Measurements from ENCODE around the gene CYP2C8.
"Not testable (repeated sequence)": the region's sequence is repeated elsewhere in the genome, so short reads cannot be mapped to it uniquely, and the experiment has no call there.

CYP2C8 gene

GRCh38 chr10:95069286-95069685 lies at the start of gene CYP2C8:
Gene CYP2C8 (minus strand): TSS chr10:95069497. CDS start chr10:95069402, 95 bp downstream.
- Mint-ChIP-seq H3K4me3 (no peak within 1 kb of the TSS), H3K36me3 (no peaks in the 10 kb centered on the region), H3K27ac (no peak within 1 kb of the TSS), H3K9me3 (no peaks in the 10 kb centered on the region), H3K4me1 (no peaks in the 10 kb centered on the region)
- ATAC-seq: no peak
- no peak for DNase-seq (ENCODE audit: low spot score in 2 of 2)

GRCh38 chr10:95116869-95117269 lies 47.6 kb upstream of the CYP2C8 start:
- Mint-ChIP-seq H3K9me3 (peaks cover 12% of the 10 kb centered on the region), H3K36me3 (no peaks in the 10 kb centered on the region), H3K4me3 (no peak overlapping the region), H3K27ac (no peak overlapping the region), H3K4me1 (no peaks in the 10 kb centered on the region)
- ATAC-seq (no peak), DNase-seq (ENCODE audit: low spot score in 2 of 2) (no peak)

- H3K27ac Mint-ChIP-seq; ATAC-seq; H3K36me3 Mint-ChIP-seq; DNase-seq (ENCODE audit: low spot score in 2 of 2); H3K4me1 Mint-ChIP-seq; H3K4me3 Mint-ChIP-seq: not testable (repeated sequence)
- peaks cover 12% of the 10 kb centered on the region for H3K9me3 Mint-ChIP-seq
Observed at GRCh38 chr10:95110823-95111222, 41.5 kb upstream of the CYP2C8 start.

- DNase-seq (ENCODE audit: low spot score in 2 of 2) (no peak), ATAC-seq (no peak)
- no peak overlapping the region for H3K4me3 Mint-ChIP-seq
- no peaks in the 10 kb centered on the region for H3K36me3 Mint-ChIP-seq
- no peaks in the 10 kb centered on the region for H3K4me1 Mint-ChIP-seq
- H3K9me3 Mint-ChIP-seq: peaks cover 3% of the 10 kb centered on the region
- H3K27ac Mint-ChIP-seq: no peak overlapping the region
Observed at GRCh38 chr10:95097805-95098204, 28.5 kb upstream of the CYP2C8 start.

GRCh38 chr10:95096143-95096542 lies 26.8 kb upstream of the CYP2C8 start:
- ATAC-seq (no peak), DNase-seq (ENCODE audit: low spot score in 2 of 2) (no peak)
- H3K9me3 Mint-ChIP-seq: peaks cover 3% of the 10 kb centered on the region
- H3K36me3 Mint-ChIP-seq: no peaks in the 10 kb centered on the region
- H3K4me1 Mint-ChIP-seq: no peaks in the 10 kb centered on the region
- no peak overlapping the region for H3K4me3 Mint-ChIP-seq
- H3K27ac Mint-ChIP-seq: no peak overlapping the region

GRCh38 chr10:95079626-95080025 lies 10.3 kb upstream of the CYP2C8 start:
- not testable (repeated sequence) for H3K27ac Mint-ChIP-seq; H3K36me3 Mint-ChIP-seq; ATAC-seq; H3K4me3 Mint-ChIP-seq; H3K4me1 Mint-ChIP-seq; DNase-seq (ENCODE audit: low spot score in 2 of 2)
- H3K9me3 Mint-ChIP-seq: peaks cover 11% of the 10 kb centered on the region

GRCh38 chr10:95077556-95077955 lies 8.3 kb upstream of the CYP2C8 start:
- Mint-ChIP-seq H3K27ac (no peak overlapping the region), H3K4me1 (no peaks in the 10 kb centered on the region), H3K36me3 (no peaks in the 10 kb centered on the region), H3K9me3 (peaks cover 11% of the 10 kb centered on the region), H3K4me3 (no peak overlapping the region)
- no peak for DNase-seq (ENCODE audit: low spot score in 2 of 2)
- ATAC-seq: no peak

- H3K36me3 Mint-ChIP-seq: no peaks in the 10 kb centered on the region
- no peak for DNase-seq (ENCODE audit: low spot score in 2 of 2)
- no peak for ATAC-seq
- no peak overlapping the region for H3K4me3 Mint-ChIP-seq
- no peak overlapping the region for H3K27ac Mint-ChIP-seq
- H3K9me3 Mint-ChIP-seq: no peaks in the 10 kb centered on the region
- no peaks in the 10 kb centered on the region for H3K4me1 Mint-ChIP-seq
Observed at GRCh38 chr10:95071107-95071660, 1.9 kb upstream of the CYP2C8 start.

GRCh38 chr10:95064125-95064524 lies 5.2 kb downstream of the CYP2C8 start:
- H3K4me3 Mint-ChIP-seq; H3K36me3 Mint-ChIP-seq; ATAC-seq; H3K27ac Mint-ChIP-seq; H3K4me1 Mint-ChIP-seq; H3K9me3 Mint-ChIP-seq; DNase-seq (ENCODE audit: low spot score in 2 of 2): not testable (repeated sequence)

- ATAC-seq (no peak), DNase-seq (ENCODE audit: low spot score in 2 of 2) (no peak)
- Mint-ChIP-seq H3K4me3 (no peak overlapping the region), H3K36me3 (no peaks in the 10 kb centered on the region), H3K27ac (no peak overlapping the region), H3K4me1 (no peaks in the 10 kb centered on the region), H3K9me3 (peaks cover 12% of the 10 kb centered on the region)
Observed at GRCh38 chr10:95056744-95057363, 12.4 kb downstream of the CYP2C8 start.

GRCh38 chr10:95049919-95050318 lies 19.4 kb downstream of the CYP2C8 start:
- Mint-ChIP-seq H3K27ac (no peak overlapping the region), H3K4me1 (no peaks in the 10 kb centered on the region), H3K9me3 (peaks cover 3% of the 10 kb centered on the region), H3K36me3 (no peaks in the 10 kb centered on the region), H3K4me3 (no peak overlapping the region)
- ATAC-seq (no peak), DNase-seq (ENCODE audit: low spot score in 2 of 2) (no peak)

- Mint-ChIP-seq H3K9me3 (no peaks in the 10 kb centered on the region), H3K4me1 (no peaks in the 10 kb centered on the region), H3K4me3 (no peak overlapping the region), H3K36me3 (no peaks in the 10 kb centered on the region), H3K27ac (no peak overlapping the region)
- DNase-seq (ENCODE audit: low spot score in 2 of 2) (no peak), ATAC-seq (no peak)
Observed at GRCh38 chr10:95048206-95048605, 21.1 kb downstream of the CYP2C8 start.

GRCh38 chr10:95039281-95039680 lies 30.0 kb downstream of the CYP2C8 start:
- Mint-ChIP-seq H3K27ac (no peak overlapping the region), H3K4me1 (no peaks in the 10 kb centered on the region), H3K36me3 (no peaks in the 10 kb centered on the region), H3K9me3 (no peaks in the 10 kb centered on the region), H3K4me3 (no peak overlapping the region)
- ATAC-seq: no peak
- DNase-seq (ENCODE audit: low spot score in 2 of 2): no peak

- no peaks in the 10 kb centered on the region for H3K36me3 Mint-ChIP-seq
- H3K9me3 Mint-ChIP-seq: no peaks in the 10 kb centered on the region
- DNase-seq (ENCODE audit: low spot score in 2 of 2) (no peak), ATAC-seq (no peak)
- no peaks in the 10 kb centered on the region for H3K4me1 Mint-ChIP-seq
- no peak overlapping the region for H3K27ac Mint-ChIP-seq
- no peak overlapping the region for H3K4me3 Mint-ChIP-seq
Observed at GRCh38 chr10:95035332-95036295, 33.7 kb downstream of the CYP2C8 start.

GRCh38 chr10:95034401-95034800 lies 34.9 kb downstream of the CYP2C8 start:
- H3K9me3 Mint-ChIP-seq: no peaks in the 10 kb centered on the region
- H3K4me1 Mint-ChIP-seq: no peaks in the 10 kb centered on the region
- H3K27ac Mint-ChIP-seq: no peak overlapping the region
- H3K4me3 Mint-ChIP-seq: no peak overlapping the region
- H3K36me3 Mint-ChIP-seq: no peaks in the 10 kb centered on the region
- DNase-seq (ENCODE audit: low spot score in 2 of 2) (no peak), ATAC-seq (no peak)

GRCh38 chr10:95031656-95032055 lies 37.6 kb downstream of the CYP2C8 start:
- no peak for ATAC-seq
- Mint-ChIP-seq H3K4me1 (no peaks in the 10 kb centered on the region), H3K36me3 (no peaks in the 10 kb centered on the region), H3K27ac (no peak overlapping the region), H3K9me3 (peaks cover 3% of the 10 kb centered on the region), H3K4me3 (no peak overlapping the region)
- no peak for DNase-seq (ENCODE audit: low spot score in 2 of 2)
